Sigmoid colon (tissue), 7 donors: ENCODE data around the gene ZNF76. TPM values are rescaled to one million over a fixed set of nuclear protein-coding genes. Genes with fewer than 3 reads are reported as not detected.

Experiments
- DNase-seq: peaks from one replicate; pipeline ENCODE4 v3.0.0-alpha.2; 2019
- H3K27ac ChIP-seq, 4 donors: fragments of 200-600 bp; sonication (generic); one replicate each; pipeline ENCODE4 v1.5.1; 2016 to 2019; ENCODE audit warnings: mild to moderate bottlenecking in 1 of 4
- H3K27me3 ChIP-seq, 3 donors: fragments of 200-600 bp; sonication (generic); one replicate each; pipeline ENCODE4 v1.5.1; 2019; ENCODE audit warnings: mild to moderate bottlenecking in 1 of 3
- H3K36me3 ChIP-seq, 4 donors: fragments of 200-600 bp; sonication (generic); one replicate each; pipeline ENCODE4 v1.5.1; 2016 to 2019
- H3K4me1 ChIP-seq, 4 donors: fragments of 200-600 bp; sonication (generic); one replicate each; pipeline ENCODE4 v1.5.1; 2017 to 2019
- H3K4me3 ChIP-seq, 4 donors: fragments of 200-600 bp; sonication (generic); one replicate each; pipeline ENCODE4 v1.5.1; 2017 to 2019; ENCODE audit warnings: mild to moderate bottlenecking in 2 of 4, moderate library complexity in 1 of 4
- H3K9me3 ChIP-seq, 4 donors: fragments of 200-600 bp in 3 of 4; sonication (generic) in 3 of 4; one replicate each; pipeline versions ENCODE4 v1.5.1 to v1.6.1; 2013 to 2019
- CTCF ChIP-seq, 4 experiments: fragments of 450-650 bp in 3 of 4; fragments of 200-600 bp in 1 of 4; IDR thresholded peaks; one replicate each; pipeline ENCODE4 v1.5.1; 2016 to 2019; ENCODE audit warnings: antibody characterized with exemption in 4 of 4, mild to moderate bottlenecking in 3 of 4, moderate library complexity in 2 of 4
- EP300 ChIP-seq, 4 donors: sonication (generic); formaldehyde crosslinking; IDR thresholded peaks; one replicate each; pipeline ENCODE4 v1.6.1; 2017; ENCODE audit warnings: antibody characterized with exemption in 4 of 4
- POLR2A ChIP-seq, 2 donors: fragments of 450-650 bp; IDR thresholded peaks; one replicate each; pipeline ENCODE4 v1.6.1; 2016; ENCODE audit warnings: antibody characterized with exemption in 2 of 2, mild to moderate bottlenecking in 2 of 2, moderate library complexity in 2 of 2
- POLR2AphosphoS5 ChIP-seq, 4 donors: sonication (generic); formaldehyde crosslinking; IDR thresholded peaks; one replicate each; pipeline ENCODE4 v1.6.1; 2017; ENCODE audit warnings: antibody characterized with exemption in 4 of 4
- WGBS, 2 donors: extraction: QIAGEN DNeasy Blood & Tissue Kit; methylation state at CpG; one replicate each; pipeline ENCODE4 v1.1.7; 2013; 5-methylcytosine and 5-hydroxymethylcytosine counted together
- intact Hi-C: fragments of 100-400 bp; cut with DNase I; formaldehyde crosslinking; loops from one replicate; pipeline ENCODE4 v1.15.1; 2023
- polyA plus RNA-seq, 3 donors: library from polyadenylated mRNA; stranded (reverse); fragments of 200-250 nt; gene quantifications; one replicate each; pipeline ENCODE4 v1.2.3, GENCODE V29; 2013
- total RNA-seq, 4 donors: library from RNA; depleted of rRNA; stranded (reverse); fragments of >200 nt; gene quantifications; one replicate each; pipeline ENCODE4 v1.1.0, GENCODE V29; 2016
- donor health status: healthy with polysubstance abuse.
- donor health status: Bipolar disorder and iron deficiency.
- donor health status: healthy.

ZNF76 gene
- total and polyA plus RNA-seq, 7 donors = 14.3 to 59.8 (median 29.3) TPM

- no peak for DNase-seq
- peaks cover 0 to 35% (median 13%) of the 10 kb centered on the region in 3 donors for H3K27me3 ChIP-seq
- WGBS, 2 donors = 80 to 96% methylated on average over 4 of the region's 4 CpGs
- no peak overlapping the region for H3K27ac ChIP-seq
- no peaks in the 10 kb centered on the region for H3K36me3 ChIP-seq
- no peak overlapping the region for H3K4me3 ChIP-seq
- no peaks in the 10 kb centered on the region for H3K9me3 ChIP-seq
- intact Hi-C loops = no loop called here
- TF ChIP-seq CTCF (IDR thresholded peaks at IDR 0.05) = no peak
- TF ChIP-seq EP300 (IDR thresholded peaks at IDR 0.05) = no peak
- no peak for TF ChIP-seq POLR2A (IDR thresholded peaks at IDR 0.05)
- peaks cover 0 to 31% (median 21%) of the 10 kb centered on the region in 4 donors for H3K4me1 ChIP-seq
These were observed 41.1 kb upstream of the ZNF76 start for GRCh38 chr6:35218456-35218855.

DNA sequence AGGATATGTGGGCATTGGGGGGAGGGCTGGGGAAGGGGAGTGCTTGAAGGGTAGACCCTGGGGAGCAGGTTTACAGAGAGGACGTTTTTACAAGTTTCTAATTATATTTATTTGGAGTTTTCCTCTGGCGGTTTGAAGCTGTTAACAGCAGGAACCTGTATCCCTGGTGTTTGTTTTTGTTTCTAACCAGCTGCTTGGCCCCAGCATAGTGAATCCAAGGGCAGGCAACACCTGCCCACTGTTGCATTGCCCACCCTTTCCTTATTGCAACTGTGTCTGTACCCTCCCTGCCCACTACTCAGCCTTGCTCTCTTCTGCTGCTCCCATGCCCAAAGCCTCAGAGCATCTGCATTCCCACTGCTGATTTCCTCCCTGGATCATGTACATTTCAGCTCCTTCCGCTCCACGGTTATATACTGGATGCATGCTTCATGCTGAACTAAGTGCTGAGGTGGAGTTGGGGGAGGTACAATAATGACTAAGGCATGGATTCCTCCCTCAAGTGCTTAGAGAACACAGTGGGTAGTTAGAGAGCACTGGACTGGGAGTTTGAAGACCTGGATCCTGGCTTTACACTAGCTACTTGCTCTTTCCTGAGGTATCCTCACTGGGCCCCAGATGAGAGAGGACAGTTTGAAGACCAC, 39.7 kb upstream of the ZNF76 start:
- H3K4me3 ChIP-seq = no peak overlapping the region
- no peak overlapping the region for H3K27ac ChIP-seq
- TF ChIP-seq CTCF (IDR thresholded peaks at IDR 0.05) = no peak
- TF ChIP-seq EP300 (IDR thresholded peaks at IDR 0.05) = no peak
- TF ChIP-seq POLR2A (IDR thresholded peaks at IDR 0.05) = no peak
- no peak for TF ChIP-seq POLR2AphosphoS5 (IDR thresholded peaks at IDR 0.05)
- no peak for DNase-seq
- H3K36me3 ChIP-seq = no peaks in the 10 kb centered on the region
- H3K4me1 ChIP-seq = peaks cover 0 to 18% (median 7%) of the 10 kb centered on the region in 4 donors
- WGBS, 2 donors = 45 to 67% methylated on average over 4 of the region's 4 CpGs
- H3K9me3 ChIP-seq = no peaks in the 10 kb centered on the region
- intact Hi-C loops = no loop called here
- H3K27me3 ChIP-seq = peaks cover 0 to 21% (median 6%) of the 10 kb centered on the region in 3 donors

DNA sequence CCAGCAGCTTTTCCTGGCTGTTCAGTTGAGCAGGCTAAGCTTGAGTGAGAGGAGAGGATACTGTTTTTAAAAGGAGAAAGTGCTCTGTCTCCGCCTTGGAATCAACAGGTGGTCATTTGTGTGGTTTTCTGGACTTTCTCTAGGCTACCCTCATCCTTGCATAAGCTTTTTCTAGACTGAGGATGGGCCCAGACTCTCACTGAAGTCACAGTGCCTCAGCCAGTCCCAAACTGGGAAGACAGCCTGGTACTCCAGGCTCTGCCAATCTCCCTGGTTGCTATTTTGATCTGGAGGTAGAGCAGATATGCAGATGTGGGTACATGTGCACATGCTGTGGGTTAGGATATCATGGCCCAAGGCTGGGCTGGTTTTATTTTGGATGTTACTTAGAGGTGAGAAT, 38.8 kb upstream of the ZNF76 start:
- intact Hi-C loops = no loop called here
- WGBS, 2 donors = 86 to 93% methylated on average over 1 of the region's 1 CpG
- Histone ChIP-seq H3K4me1 (peaks cover 0 to 9% (median under 1%) of the 10 kb centered on the region in 4 donors), H3K4me3 (no peak overlapping the region), H3K36me3 (no peaks in the 10 kb centered on the region), H3K9me3 (no peaks in the 10 kb centered on the region), H3K27ac (no peak overlapping the region), H3K27me3 (peaks cover 0 to 12% (median 2%) of the 10 kb centered on the region in 3 donors)
- no peak for DNase-seq
- TF ChIP-seq POLR2AphosphoS5 (IDR thresholded peaks at IDR 0.05) (no peak), CTCF (IDR thresholded peaks at IDR 0.05) (no peak), POLR2A (IDR thresholded peaks at IDR 0.05) (no peak)

DNA sequence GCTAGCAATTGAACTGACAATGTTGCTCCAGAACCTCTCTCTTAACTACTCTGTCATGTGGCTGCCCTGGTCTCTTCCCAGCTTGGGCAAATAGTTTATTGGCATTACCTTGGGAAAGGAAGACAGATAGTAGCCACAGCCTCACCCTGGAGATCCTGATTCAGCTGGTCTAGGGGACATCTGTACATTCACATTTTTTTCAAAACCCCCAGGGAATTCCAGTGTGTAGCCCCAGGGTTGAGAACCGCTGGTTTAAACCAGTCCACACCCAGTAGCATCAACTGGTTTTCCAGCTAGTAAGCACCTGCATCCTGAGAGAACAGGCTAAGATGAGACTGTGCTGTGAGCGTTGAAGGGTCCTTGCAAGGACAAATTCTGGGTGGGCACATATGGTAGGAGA, 36.1 kb upstream of the ZNF76 start:
- intact Hi-C loops = no loop called here
- Histone ChIP-seq H3K36me3 (no peaks in the 10 kb centered on the region), H3K27ac (no peak overlapping the region), H3K9me3 (no peaks in the 10 kb centered on the region), H3K4me3 (no peak overlapping the region), H3K27me3 (no peaks in the 10 kb centered on the region), H3K4me1 (peaks cover 0 to 8% (median 0%) of the 10 kb centered on the region in 4 donors)
- whole genome bisulfite sequencing, 2 donors = 71 to 90% methylated on average over 2 of the region's 2 CpGs
- TF ChIP-seq POLR2A (IDR thresholded peaks at IDR 0.05) (no peak), EP300 (IDR thresholded peaks at IDR 0.05) (no peak), POLR2AphosphoS5 (IDR thresholded peaks at IDR 0.05) (no peak), CTCF (IDR thresholded peaks at IDR 0.05) (no peak)
- DNase-seq = no peak

DNA sequence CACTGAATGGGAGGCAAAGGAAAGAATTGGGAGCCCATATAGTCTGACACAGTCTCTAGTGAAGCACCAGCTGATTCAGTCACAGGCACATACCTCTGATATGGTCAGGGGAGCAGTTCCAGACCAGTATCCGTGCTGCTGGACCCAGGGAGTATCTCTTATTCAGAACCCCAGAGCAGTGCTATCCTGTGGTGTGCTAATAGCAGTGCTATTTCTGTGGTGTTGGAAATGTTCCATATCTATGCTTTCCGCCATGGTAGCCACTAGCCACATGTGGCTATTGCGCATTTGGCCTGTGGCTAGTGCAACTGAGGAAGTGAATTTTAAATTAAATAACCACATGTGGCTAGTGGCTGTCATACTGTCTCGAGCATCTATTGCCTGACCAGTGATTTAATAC, 34.8 kb upstream of the ZNF76 start:
- Histone ChIP-seq H3K4me1 (peaks cover 0 to 2% (median 0%) of the 10 kb centered on the region in 4 donors), H3K27ac (no peak overlapping the region), H3K4me3 (no peak overlapping the region), H3K27me3 (no peaks in the 10 kb centered on the region), H3K36me3 (no peaks in the 10 kb centered on the region), H3K9me3 (no peaks in the 10 kb centered on the region)
- WGBS, 2 donors = 82 to 84% methylated on average over 4 of the region's 4 CpGs
- intact Hi-C loops = no loop called here
- DNase-seq = no peak
- TF ChIP-seq POLR2AphosphoS5 (IDR thresholded peaks at IDR 0.05) (no peak), POLR2A (IDR thresholded peaks at IDR 0.05) (no peak), EP300 (IDR thresholded peaks at IDR 0.05) (no peak), CTCF (IDR thresholded peaks at IDR 0.05) (no peak)
